NCI-H345 treated with DMSO at 0.1 percent for 48 hours (cell line): ENCODE data around the gene TMIGD3.

Source experiments
- DNase-seq: peaks from one replicate; lab custom pipeline; 2025; ENCODE audit not compliant: unreplicated experiment; lab: John Stamatoyannopoulos, UW

The TMIGD3 gene

GRCh38 chr1:111509997-111510375 lies 6.6 kb upstream of the TMIGD3 start:
- DNase-seq, result no peak

DNA sequence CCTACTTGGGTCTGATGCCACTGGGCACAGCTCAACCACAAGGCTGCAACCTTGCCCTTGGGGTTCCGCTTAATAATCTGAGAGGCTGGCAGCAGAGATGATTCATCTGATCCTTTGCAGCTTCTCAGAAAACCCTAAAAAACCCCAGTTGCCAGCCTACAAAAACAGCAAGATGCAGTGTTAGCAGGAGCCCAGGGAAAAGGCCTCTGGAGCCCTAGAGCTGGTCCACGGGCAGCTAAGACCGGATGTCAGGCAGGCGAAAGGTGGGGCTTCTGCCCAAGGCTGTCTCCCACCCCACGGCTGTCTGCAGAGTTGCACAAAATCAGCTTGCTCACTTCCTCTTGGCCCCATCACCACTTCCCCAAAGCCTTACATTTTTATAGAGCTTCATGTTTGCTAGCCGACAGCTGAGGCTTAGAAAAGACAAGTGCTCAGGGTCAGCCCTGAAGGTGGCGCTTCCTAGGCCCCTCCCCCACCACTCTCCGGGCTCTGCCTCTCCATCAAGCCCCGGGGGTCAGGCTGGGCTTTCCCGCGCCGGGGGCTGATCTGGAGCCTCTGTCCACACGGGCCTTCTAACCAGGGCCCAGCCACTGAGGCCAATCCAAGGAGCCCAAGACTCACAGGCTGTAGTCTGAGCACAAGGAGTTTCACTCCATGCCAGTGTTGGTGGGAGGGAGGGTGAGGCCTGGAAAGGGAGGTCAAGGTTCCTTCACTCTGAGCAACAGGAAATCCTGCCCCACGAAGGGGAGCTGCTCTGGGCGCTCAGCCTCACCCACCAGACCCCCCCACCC lies 4.2 kb upstream of the TMIGD3 start:
- no peak for DNase-seq

- DNase-seq, result no peak
Measured at GRCh38 chr1:111506561-111506960, 3.1 kb upstream of the TMIGD3 start.

DNA sequence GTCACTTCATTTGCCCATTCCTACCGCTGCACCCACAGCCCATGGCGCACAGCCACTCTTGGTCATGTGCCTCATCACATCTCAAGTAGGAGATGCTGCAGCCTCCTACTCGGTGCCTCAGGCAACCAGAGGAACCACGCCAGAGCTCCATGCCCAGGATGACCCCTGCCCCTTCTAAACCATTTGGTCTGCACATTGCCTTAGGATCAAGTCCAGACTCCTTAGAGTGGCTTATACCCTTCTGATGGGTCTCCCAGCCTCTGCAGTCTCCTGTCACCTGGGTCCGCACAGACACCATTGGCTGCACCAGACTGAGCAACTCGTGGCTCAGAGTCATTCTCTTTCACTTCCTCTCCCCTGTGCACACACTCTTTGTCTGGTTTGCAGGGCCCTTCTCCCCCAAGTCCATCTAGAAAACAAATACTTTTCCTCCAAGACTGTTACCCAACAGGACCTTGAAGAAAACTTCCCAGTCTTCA lies 2.2 kb upstream of the TMIGD3 start:
- peak; percentile 0 for DNase-seq

DNA sequence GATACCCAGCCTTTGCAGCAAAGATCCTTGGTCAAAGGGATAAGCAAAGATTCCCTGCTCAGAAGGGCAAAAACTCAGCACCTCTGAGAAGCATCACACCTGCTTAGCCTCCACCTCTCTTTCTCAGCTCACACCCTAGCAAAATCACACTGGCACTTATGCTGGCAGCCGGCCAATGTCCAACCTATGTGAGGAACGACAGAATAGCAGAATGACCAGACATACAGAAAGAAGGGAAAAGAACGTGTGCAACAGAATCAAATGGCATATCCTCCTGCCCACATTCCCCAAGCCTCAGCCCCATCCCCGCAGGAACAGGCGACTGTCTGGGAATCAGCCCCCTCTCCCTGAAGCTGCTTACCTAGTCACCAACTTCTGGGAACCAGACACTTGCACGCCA lies 664 bp upstream of the TMIGD3 start:
- no peak for DNase-seq

DNA sequence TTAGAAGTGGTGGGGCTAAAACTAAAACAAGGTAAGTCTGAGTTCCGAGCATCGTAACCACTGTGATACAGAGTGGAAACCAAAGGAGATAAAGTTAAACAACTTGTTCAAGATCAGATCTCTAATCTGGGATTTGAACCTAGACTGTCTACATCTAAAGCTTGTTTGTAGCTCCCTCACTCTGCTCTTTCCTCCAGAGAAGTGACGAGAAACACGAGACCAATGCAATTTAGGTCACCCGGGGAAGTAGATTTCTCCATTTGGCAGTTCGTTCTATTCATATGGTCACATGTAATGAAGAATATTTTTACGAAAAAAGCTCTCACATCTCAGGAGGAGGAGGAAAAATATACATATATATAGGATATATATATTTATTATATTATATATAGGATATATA lies 1.8 kb downstream of the TMIGD3 start:
- DNase-seq, result no peak

GRCh38 chr1:111499026-111499785 lies 4.2 kb downstream of the TMIGD3 start:
- no peak for DNase-seq

DNA sequence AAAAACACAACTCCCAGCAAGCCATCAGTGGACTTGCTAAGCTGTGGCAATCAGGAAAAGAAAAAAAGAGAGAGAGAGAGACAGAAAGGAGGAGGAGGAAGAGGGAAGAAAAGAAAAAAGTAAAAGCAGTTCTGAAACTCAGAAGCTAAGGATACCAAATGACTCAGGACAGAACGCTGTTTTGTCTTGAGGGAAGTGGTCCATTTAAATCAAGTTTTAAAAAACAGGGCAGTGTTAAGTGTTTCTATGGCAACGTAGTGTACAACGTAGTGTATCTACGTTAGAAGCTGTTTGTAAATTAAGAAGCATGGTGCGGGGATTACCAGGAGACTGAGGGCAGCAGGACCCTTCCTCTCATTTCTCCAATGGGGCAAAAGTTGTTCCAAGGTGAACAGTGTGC lies 5.8 kb downstream of the TMIGD3 start:
- DNase-seq, result no peak

GRCh38 chr1:111496398-111496797 lies 7.0 kb downstream of the TMIGD3 start:
- DNase-seq, result no peak

DNA sequence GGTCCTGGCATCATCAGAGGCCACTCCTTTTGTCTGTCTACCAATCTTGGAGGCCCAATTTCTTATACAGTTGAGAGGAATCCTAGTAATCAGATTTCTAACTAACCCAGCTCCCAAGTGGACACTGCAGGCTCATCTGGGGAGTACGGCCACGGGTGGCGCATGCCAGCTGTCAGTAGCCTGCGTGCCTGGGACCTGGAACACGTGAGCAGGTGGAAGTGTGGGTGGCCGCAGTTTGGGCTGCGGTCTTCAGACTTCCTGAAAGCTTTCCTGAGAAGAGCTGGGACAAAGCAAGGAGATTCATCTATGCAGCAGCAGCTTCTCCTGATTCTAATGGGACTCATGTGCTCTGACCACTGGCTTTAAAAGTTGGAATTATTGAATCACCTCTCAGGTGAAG lies 12.4 kb downstream of the TMIGD3 start:
- no peak for DNase-seq

DNA sequence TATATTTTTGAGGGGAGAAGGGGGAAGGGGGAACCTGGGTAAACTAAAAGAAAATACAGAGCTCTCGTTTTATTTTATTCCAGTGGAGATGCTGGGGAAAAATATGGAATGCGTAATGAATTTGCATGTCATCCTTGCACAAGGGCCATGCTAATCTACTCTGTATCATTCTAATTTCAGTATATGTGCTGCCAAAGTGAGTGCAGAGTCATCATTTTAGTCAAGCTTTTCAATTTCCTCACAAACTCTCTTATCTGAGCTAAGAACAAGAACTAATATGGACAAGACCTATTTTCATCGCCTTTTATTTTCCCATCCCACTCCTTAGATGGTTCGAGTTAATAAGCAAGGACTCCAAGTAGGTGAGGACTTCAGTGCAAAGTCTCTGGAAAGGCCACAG lies 13.2 kb downstream of the TMIGD3 start:
- DNase-seq, result no peak

DNA sequence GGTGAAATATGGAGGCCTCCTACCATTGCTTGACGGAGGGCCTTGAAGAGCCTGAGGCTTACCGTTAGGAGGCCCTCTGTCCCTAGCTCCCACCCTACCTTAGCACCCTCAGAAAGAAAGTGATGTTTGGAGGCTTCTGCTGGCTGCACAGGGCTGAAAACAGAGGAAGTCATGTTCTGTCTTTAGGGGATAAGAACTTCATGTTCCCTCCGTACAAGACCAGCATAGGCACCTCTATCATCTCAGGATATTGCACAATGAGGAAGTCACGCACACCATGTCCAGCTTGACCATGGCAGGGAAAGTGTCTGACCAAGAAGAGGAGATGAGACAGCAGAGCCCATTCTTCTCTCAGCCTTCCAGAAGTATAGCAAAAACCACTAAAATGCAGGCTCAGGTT lies 13.8 kb downstream of the TMIGD3 start:
- DNase-seq, result no peak

- DNase-seq, result no peak
Measured at GRCh38 chr1:111488669-111489068, 14.8 kb downstream of the TMIGD3 start.

- DNase-seq, result no peak
Measured at GRCh38 chr1:111487133-111487532, 16.3 kb downstream of the TMIGD3 start.

- DNase-seq, result no peak
Measured at GRCh38 chr1:111486431-111486830, 17.0 kb downstream of the TMIGD3 start.

DNA sequence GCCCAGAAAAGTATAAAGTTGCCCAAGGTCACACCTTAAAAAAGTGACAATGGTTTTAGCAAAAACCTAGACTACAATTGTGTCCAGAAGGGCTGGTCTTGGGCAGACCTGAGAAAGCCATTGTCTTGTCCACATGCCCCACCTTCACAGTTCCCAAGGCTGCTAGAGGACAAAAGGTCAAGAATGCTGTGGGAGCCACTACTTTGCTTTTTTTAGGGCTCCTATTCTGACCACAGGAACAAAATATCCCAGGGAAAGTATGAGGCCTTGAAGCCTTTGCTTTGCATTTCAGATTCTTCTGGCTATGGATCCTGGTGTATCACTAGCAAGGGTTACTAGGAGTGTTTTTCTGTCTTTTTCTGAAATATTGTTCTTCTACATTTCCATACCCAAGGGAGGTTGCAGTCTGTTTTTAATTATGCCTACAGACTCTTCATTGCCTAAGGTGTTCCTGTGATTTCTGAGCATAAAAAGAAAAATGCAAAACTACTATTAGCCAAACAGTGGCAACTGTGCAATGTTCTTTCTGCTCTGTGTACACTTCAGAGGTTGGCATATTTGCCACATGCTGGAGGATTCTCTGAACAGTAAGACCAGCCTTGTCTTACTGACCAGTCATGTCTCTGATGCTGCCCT lies 18.9 kb downstream of the TMIGD3 start:
- no peak for DNase-seq

DNA sequence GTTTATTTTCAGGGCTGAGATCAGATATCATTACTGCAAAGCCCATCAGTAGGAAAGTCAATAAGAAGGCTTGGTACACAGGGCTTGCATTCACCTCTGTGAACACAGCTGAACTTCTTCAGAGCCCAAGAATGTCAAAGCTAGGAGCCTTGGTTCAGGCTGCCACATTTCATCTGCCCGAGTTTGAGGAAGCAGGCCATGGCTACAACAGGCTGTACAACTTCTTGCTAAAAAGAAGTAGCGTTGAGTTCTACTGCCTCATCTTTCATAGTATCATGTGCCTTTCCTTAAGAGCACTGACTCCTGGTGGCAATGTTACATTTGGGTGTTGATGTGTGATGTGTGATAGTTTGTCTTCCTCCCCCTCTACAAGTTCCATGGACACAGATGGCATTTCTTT lies 19.6 kb downstream of the TMIGD3 start:
- DNase-seq, result no peak

GRCh38 chr1:111483166-111483565 lies 20.3 kb downstream of the TMIGD3 start:
- DNase-seq, result no peak

DNA sequence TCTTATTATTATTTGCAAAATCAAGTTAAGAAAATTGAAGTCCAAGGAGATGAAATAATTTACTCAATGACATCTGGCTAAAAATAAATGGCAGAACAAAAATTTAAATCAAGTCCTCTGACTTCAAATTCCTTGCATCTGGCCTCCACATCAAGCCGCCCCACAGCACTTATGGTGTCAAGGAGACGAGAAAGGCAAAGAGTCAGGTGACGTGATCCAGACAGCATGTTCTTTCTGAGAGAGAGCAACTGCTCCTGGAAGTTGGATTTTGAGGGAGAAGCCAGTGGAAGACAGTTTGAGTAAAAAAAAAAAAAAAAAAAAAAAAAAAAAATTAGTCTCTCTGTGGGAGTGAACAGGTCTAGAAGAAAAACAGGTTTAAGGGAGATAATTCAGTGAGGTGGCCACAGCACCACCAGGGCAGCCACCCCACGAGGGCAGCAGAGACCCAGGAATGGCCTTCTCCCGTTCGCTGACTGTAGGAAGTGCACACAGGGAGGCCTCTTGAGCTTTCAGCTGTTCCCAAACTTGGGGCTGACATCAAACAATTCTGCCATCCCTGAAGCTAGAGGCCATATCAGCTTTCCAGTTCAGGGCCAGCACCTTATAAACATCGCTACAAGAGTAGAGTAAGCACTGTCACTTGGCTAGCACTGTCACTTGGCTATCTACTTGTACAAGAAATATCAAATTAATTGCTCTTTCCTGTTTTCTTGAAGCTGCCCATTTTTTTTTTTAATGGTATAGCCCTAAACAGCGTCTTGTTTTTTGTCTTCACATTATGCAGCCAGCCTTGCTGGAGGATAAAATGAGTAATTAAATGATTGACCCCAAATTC lies 21.8 kb downstream of the TMIGD3 start:
- DNase-seq, result peak; percentile 3

DNA sequence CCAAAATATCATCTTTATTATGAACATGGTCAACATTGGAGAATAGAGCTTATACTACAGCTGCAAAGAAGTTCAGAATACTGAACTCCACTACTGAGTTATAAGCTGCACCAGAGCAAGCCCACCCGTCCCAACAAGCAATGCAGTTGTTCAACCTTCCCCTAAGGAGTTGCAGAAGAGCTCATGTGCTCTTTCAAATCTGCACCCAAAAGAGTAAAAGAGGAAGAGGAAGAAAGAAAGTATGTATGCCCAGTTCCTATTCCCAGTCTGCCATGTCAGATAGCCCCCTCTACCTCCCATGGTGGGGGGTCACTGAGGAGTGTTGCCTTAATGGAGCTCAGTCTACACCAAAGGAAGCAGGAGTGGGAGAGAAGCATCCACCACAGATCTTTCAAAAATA lies 22.8 kb downstream of the TMIGD3 start:
- DNase-seq, result no peak

DNA sequence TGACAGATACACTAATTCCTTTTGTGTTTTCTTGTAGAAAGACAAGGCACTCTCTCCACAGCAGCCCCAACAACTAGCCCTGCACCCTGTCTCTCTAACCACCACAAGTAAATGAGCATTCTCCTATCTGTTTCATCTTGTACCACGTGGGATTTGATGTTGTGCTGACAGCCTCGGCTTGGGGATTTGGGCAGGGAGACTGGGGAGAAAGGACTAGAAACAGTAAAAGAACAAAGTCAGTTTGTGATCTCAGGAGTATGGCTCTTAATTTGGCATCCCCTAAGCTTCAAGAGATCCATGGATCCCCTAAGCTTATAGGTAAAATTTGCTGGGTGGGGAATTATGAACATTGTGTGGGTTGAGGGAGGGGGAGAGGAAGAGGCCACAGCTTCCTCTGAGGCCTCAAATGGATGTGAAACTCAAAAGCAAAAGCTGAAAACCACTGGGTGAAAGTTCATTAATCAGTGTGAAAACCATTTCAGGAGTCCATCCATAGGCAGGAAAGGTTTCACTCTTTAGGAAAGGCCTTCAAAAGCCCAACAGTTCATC lies 26.6 kb downstream of the TMIGD3 start:
- no peak for DNase-seq
